ENCODE results near the gene IQSEC1. TPM values are rescaled to one million over a fixed set of nuclear protein-coding genes. Genes with fewer than 3 reads are reported as not detected.

The IQSEC1 gene
- total RNA-seq, 4 donors from 2014 or later, result 13.7 to 59.4 (median 35.5) TPM

DNA sequence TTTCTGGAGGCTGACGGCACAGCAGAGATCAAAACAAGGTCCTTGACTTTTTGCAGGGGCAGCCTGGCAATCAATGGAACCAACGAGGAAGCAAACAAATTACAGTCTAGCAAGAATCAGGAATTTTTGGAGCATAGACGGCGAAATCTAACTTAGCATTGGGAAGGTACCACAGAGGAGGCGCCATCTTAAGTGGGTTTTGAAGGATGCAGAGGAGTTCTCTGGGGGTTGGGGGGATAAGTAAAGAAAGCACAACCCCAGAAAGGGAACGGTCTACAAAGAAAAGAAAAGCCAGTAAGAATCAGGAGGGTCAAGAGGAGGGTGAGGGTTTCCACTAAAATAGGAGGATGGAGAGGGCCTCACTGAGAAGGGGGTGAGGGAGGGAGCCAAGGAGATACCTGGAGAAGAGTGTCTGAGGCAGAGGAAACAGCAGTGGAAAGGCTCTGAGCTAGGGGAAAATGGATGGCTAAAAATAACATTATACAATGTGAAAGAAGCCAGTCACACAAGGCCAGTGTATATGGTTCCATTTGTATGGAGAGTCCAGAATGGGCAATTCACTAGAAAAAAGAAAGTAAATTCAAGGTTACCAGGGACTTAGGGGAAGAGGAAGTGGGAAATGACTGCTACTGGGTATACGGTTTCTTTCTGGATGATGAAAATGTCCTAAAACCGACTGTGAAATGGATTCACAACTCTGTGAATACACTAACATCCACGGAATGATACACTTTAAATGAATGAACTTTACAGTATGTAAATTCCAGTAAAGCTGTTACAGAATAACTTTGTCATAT, 25.2 kb upstream of the IQSEC1 start:
- H3K4me1 ChIP-seq, result no peaks in the 10 kb centered on the region
- TF ChIP-seq POLR2A (IDR thresholded peaks at IDR 0.05), result no peak
- TF ChIP-seq, protein P1, sequence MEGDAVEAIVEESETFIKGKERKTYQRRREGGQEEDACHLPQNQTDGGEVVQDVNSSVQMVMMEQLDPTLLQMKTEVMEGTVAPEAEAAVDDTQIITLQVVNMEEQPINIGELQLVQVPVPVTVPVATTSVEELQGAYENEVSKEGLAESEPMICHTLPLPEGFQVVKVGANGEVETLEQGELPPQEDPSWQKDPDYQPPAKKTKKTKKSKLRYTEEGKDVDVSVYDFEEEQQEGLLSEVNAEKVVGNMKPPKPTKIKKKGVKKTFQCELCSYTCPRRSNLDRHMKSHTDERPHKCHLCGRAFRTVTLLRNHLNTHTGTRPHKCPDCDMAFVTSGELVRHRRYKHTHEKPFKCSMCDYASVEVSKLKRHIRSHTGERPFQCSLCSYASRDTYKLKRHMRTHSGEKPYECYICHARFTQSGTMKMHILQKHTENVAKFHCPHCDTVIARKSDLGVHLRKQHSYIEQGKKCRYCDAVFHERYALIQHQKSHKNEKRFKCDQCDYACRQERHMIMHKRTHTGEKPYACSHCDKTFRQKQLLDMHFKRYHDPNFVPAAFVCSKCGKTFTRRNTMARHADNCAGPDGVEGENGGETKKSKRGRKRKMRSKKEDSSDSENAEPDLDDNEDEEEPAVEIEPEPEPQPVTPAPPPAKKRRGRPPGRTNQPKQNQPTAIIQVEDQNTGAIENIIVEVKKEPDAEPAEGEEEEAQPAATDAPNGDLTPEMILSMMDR (IDR thresholded peaks at IDR 0.05), result no peak
- no peak overlapping the region for H3K27ac ChIP-seq

DNA sequence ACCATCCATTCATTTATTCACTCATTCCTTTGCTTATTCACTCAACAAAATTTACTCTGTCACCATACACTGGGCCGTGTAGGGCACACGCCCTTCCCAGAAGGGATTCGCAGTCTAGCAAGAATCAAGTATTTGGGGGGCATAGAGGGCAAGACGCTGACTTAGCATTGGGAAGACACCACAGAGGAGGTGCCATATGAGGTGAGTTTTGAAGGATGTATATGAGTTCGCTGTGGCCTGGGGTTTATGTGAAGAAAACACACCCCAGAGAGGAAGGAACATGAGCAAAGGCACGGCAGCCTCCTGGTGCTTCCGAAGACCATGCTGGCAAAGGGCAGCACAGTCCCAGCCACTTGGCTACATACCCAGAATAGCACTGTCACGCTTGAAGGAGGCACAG, 23.1 kb upstream of the IQSEC1 start:
- no peak for DNase-seq
- Histone ChIP-seq H3K27me3 (no peaks in the 10 kb centered on the region), H3K9me3 (no peaks in the 10 kb centered on the region), H3K4me3 (no peak overlapping the region), H3K4me1 (no peaks in the 10 kb centered on the region), H3K27ac (no peak overlapping the region), H3K36me3 (no peaks in the 10 kb centered on the region)
- TF ChIP-seq, protein P1 (IDR thresholded peaks at IDR 0.05), result no peak
- no peak for TF ChIP-seq POLR2A (IDR thresholded peaks at IDR 0.05)

More for the DNA sequence above, 25.2 kb upstream of the IQSEC1 start:
- no peak for DNase-seq
- no peaks in the 10 kb centered on the region for H3K27me3 ChIP-seq
- no peaks in the 10 kb centered on the region for H3K36me3 ChIP-seq
- no peak overlapping the region for H3K4me3 ChIP-seq
- no peaks in the 10 kb centered on the region for H3K9me3 ChIP-seq

DNA sequence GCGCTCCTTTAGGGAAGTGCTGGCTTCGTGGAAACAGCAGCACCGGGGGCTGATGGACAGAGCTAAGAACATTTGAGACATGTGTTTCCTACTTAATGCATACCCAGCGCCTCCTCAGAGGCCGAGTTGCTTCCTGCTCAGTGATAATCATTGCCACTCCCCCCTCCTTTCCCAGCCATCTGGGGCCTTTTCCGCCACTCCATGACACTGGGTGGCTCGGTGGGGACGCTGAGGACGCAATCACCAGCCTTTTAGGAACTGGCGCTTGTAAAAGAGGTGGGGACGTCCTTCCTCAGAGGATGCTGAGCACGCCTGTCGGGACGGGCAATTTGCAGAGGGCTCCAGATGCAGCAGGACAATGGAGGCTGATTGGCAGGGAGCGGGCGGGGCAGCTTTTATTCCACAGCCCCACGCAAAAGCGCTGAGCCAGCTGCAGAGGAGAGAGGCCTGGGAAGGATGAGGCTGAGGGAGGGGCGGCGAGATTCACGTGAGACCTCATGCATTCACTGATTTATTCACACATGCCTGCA, 22.2 kb upstream of the IQSEC1 start:
- no peak overlapping the region for H3K4me3 ChIP-seq
- H3K27me3 ChIP-seq, result no peaks in the 10 kb centered on the region
- H3K9me3 ChIP-seq, result no peaks in the 10 kb centered on the region
- TF ChIP-seq, protein P1 (IDR thresholded peaks at IDR 0.05), result no peak
- TF ChIP-seq POLR2A (IDR thresholded peaks at IDR 0.05), result no peak
- H3K36me3 ChIP-seq, result no peaks in the 10 kb centered on the region
- H3K4me1 ChIP-seq, result no peaks in the 10 kb centered on the region
- no peak for DNase-seq
- no peak overlapping the region for H3K27ac ChIP-seq

DNA sequence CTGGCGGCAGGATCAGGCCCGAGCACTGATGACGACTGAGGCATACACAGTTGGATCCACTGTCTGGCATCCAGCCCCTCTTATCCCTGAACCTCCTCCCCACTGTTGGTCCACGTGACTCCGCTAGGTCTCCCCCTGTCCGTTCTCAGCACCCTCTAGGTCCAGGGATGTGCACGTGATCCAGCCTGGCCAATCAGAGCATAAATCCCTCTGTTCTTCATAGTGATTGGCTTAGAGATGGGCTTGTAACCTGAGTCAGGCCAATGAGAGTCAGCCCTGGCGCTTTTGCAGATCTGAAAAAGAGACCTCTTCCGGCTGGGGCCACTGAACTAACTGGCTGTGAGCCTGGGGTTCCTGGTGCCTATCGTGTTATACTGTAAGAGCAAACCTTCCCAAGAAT, 20.5 kb upstream of the IQSEC1 start:
- no peaks in the 10 kb centered on the region for H3K36me3 ChIP-seq
- no peaks in the 10 kb centered on the region for H3K4me1 ChIP-seq
- no peaks in the 10 kb centered on the region for H3K27me3 ChIP-seq
- no peaks in the 10 kb centered on the region for H3K9me3 ChIP-seq
- TF ChIP-seq POLR2A (IDR thresholded peaks at IDR 0.05), result no peak
- TF ChIP-seq, protein P1 (IDR thresholded peaks at IDR 0.05), result no peak
- H3K4me3 ChIP-seq, result no peak overlapping the region
- DNase-seq, result no peak
- H3K27ac ChIP-seq, result no peak overlapping the region

DNA sequence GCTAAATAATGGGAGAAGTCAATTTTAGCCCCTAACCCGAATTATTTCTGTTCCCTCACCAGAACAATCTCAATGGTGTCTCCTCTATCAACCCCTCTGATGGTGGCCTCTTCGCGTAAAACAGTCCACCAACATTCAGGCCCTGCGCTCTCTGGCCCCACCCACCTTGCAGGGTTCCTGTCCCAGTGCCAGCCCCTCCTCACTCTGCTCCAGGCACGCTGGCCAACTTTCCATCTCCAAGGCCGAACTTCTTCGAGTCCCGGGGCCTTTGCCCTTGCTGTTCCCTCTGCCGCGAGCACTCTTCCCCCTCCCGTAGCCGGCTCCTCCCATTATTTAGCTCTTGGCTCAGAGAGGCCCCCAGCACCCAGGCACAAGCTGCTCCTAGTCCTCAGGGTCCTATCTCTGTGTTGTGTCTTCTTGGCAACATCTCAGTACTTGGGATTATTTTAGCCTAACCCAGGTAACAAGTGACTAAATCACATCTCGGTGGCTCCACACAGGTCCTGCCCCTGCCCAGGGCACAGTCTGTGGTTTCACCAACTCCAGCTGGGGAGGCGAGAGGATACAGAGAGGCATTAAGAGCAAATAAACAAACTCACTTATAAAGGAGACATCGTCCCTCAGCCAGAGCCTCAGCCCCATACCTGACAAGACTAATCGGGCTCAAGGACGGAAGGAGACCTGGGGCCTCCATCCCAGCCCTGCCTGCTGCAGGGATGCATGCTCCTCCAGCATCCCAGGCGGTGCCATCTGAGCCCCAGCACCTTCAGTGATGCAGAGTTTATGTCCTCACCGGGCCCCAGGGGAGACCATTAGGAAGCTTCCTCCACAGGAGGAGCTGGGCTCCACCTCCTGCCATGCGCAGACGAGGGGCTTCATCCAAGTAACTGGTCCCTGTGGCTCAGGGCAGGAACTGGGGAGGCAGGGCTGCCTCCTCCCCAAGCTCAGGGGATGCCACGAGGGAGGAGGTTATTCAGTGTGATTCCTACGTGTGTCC, 19.7 kb upstream of the IQSEC1 start:
- H3K9me3 ChIP-seq, result no peaks in the 10 kb centered on the region
- no peaks in the 10 kb centered on the region for H3K36me3 ChIP-seq
- no peak overlapping the region for H3K4me3 ChIP-seq
- no peak for DNase-seq
- H3K27ac ChIP-seq, result no peak overlapping the region
- H3K4me1 ChIP-seq, result no peaks in the 10 kb centered on the region
- TF ChIP-seq POLR2A (IDR thresholded peaks at IDR 0.05), result no peak
- TF ChIP-seq, protein P1 (IDR thresholded peaks at IDR 0.05), result no peak
- no peaks in the 10 kb centered on the region for H3K27me3 ChIP-seq

Data from Peyer's patch (tissue), 4 donors.